GM19438 (cell line): ENCODE data around the gene MLLT6.

ENCODE experiments used
- ATAC-seq: cut with Tn5 transposase; IDR thresholded peaks from one replicate; pipeline ENCODE4 v1.9.1; 2021; ENCODE audit warnings: low read depth; ENCODE audit not compliant: unreplicated experiment

MLLT6 gene

GRCh38 chr17:38706505-38707216 lies 1.6 kb downstream of the MLLT6 start:
- ATAC-seq, result no peak

GRCh38 chr17:38707678-38708351 lies 2.7 kb downstream of the MLLT6 start:
- ATAC-seq, result no peak

DNA sequence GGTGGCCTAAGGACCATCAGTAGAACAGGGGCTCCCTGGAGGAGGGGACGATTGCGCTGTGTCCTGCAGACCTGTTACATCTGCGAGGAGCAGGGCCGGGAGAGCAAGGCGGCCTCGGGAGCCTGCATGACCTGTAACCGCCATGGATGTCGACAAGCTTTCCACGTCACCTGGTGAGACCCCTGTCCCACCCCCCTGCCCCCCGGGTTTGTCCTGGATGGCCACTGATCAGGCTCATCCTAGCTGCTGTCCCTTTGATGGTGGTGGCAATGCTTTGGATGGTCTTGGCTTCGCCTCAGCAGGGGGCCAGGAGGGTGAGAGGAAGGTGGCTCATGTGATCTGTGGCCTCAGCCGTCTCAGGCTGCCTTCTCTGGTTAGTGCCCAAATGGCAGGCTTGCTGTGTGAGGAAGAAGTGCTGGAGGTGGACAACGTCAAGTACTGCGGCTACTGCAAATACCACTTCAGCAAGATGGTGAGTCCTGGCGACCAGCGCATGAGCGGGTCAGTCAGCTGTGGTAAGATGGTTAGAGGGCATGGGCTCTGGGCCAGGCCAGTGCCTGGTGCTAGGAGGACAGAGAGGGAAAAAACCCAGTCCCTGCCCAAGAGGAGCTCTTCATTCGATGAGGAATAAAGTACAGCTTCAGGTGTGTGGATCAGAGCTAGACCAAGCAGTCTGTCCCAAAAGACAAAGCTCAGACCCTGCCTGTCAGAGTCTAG lies 4.2 kb downstream of the MLLT6 start:
- no peak for ATAC-seq

DNA sequence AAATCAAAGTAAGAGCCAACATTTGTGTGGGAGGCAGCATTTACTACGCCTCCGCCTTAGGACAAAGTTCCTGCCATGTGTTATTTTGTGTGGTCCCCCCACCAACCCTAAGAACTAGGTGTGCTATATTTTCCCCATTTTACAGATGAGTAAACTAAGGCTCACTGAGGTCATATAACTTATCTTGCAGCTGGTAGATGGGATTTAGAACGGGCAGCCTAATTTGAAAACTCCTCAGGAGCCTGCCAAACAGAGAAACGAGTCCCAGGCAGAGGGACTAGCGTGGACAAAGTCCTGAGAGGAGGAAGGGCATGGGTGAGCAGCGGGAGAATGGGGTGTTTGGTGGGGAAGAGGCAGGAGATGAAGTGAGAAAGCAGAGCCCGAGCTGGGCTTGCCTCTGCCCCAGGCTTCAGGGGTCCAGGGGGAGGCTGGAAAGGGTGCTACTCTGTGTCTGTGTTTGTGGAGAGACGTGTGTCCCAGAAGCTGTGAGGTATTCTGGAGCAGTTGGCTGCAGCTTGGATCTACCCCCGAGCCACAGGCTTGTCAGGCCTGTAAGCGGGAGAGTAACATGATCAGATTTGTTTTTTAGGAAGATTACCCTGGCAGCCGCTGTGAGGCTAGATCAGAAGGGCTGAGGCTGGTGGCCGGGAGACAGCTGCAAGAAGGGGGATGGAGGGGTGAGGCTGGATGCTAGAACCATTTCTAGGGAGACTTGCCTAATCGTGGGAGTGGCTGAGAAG lies 5.0 kb downstream of the MLLT6 start:
- ATAC-seq, result no peak

DNA sequence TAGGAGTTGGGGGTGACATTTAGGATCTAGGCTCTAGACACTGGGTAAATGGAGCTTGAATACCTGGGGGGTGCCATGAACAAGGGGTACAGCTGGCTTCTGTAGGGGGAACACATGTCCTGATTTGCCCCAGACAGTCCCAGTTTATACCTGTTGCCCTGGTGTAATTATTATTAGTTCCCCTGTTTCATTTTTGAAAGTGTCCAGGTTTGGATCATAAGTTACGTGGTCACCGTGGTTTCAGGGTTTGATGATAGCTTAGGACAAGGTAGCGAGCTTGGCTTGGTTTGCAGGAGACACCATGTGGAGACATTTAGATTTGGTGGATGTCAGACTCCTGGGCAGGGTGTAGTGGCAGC lies 5.5 kb downstream of the MLLT6 start:
- no peak for ATAC-seq

- no peak for ATAC-seq
Observed at GRCh38 chr17:38710985-38711384, 5.9 kb downstream of the MLLT6 start.

DNA sequence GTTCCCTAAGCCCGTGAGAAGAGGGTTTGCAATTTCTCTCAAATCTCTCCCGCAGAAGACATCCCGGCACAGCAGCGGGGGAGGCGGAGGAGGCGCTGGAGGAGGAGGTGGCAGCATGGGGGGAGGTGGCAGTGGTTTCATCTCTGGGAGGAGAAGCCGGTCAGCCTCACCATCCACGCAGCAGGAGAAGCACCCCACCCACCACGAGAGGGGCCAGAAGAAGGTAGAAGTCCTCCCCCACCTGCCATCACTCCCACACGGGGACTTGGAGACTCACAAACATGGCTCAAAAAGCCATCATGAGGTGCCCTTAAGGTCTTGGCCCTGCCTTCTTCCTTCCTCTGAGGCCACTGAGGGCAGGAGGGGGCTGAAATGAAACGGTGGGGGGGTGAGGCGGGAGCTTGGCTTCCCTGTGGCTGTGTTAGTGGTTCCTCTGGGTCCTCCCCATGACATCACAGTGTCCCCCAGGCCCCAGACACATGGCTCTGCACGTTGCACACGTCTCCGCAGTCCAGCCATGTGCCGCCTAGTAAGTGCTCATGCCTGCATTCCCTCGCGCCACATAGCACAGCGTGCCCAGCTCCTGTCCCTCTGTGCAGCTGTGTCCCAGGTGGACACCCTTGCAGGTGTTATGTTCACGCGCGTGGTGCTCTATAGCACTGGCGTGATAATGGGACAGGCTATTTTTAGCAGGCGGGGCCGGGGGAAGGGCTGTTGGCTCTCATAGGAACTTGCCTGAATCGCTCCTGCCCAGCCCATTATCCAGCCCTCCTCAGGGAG lies 6.9 kb downstream of the MLLT6 start:
- no peak for ATAC-seq

DNA sequence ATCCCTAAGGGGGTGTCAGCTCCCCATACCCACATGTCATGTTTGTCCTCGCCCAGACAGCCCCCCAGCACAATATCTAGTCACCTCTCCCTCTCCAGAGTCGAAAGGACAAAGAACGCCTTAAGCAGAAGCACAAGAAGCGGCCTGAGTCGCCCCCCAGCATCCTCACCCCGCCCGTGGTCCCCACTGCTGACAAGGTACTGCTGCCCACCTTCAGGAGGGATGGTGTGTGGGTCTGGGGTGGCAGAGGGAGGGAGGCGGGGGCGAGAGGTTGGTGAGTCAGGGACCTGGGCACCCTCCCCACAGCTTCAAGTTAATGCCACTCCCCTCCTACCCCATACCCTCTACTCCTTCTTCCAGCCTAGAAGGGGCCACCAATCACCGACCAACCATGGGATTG lies 7.5 kb downstream of the MLLT6 start:
- ATAC-seq, result no peak

- ATAC-seq, result no peak
Observed at GRCh38 chr17:38713456-38714075, 8.5 kb downstream of the MLLT6 start.

- no peak for ATAC-seq
Observed at GRCh38 chr17:38715216-38715943, 10.3 kb downstream of the MLLT6 start.

DNA sequence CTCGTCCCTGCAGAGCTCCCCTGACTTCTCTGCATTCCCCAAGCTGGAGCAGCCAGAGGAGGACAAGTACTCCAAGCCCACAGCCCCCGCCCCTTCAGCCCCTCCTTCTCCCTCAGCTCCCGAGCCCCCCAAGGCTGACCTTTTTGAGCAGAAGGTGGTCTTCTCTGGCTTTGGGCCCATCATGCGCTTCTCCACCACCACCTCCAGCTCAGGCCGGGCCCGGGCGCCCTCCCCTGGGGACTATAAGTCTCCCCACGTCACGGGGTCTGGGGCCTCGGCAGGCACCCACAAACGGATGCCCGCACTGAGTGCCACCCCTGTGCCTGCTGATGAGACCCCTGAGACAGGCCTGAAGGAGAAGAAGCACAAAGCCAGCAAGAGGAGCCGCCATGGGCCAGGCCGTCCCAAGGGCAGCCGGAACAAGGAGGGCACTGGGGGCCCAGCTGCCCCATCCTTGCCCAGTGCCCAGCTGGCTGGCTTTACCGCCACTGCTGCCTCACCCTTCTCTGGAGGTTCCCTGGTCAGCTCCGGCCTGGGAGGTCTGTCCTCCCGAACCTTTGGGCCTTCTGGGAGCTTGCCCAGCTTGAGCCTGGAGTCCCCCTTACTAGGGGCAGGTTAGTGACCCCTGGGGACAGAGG lies 11.4 kb downstream of the MLLT6 start:
- ATAC-seq, result no peak

DNA sequence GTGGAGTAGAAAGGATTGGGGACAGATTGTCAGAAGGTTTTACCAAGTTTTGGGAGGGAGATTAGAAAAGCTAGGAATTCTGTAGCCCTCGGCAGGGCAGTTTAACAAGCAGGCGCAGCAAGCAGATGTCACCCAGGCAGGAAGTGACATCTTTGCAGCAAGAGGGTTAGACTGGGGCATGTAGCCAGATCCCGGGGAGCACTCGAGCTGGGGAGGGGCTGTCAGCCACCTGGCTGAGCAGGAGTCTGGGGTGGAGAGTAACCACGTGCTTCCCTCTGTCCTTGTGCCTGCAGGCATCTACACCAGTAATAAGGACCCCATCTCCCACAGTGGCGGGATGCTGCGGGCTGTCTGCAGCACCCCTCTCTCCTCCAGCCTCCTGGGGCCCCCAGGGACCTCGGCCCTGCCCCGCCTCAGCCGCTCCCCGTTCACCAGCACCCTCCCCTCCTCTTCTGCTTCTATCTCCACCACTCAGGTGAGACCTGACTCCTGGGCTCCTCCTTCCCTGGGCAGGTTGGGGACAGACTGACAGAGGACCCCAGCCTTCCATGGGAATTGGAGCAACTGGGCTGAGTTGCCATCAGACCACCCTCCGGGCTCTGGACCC lies 12.2 kb downstream of the MLLT6 start:
- no peak for ATAC-seq

DNA sequence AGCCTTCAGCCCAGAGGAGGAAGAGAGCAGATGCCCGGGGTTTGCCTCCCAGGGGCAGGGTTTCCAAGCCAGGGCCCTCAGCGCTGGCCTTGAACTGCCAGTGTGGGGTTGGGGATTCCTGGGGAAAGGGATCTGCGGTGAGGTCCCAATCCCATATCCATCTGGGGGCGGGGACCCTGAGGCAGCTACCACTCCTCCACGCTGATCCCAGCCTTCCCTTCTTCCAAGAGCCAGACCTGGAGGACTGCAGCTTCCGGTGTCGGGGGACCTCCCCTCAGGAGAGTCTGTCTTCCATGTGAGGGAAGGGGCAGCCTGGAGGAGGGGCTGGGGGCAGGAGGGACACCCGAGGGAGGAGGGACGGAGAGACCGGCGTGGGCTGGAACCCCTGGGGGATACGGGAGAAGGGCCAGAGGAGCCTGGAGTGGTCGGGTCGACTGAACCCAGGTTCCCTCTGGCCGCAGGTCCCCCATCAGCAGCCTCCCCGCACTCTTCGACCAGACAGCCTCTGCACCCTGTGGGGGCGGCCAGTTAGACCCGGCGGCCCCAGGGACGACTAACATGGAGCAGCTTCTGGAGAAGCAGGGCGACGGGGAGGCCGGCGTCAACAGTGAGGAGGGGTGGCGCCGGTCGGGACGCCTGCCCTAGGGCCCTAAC lies 14.3 kb downstream of the MLLT6 start:
- ATAC-seq, result no peak

DNA sequence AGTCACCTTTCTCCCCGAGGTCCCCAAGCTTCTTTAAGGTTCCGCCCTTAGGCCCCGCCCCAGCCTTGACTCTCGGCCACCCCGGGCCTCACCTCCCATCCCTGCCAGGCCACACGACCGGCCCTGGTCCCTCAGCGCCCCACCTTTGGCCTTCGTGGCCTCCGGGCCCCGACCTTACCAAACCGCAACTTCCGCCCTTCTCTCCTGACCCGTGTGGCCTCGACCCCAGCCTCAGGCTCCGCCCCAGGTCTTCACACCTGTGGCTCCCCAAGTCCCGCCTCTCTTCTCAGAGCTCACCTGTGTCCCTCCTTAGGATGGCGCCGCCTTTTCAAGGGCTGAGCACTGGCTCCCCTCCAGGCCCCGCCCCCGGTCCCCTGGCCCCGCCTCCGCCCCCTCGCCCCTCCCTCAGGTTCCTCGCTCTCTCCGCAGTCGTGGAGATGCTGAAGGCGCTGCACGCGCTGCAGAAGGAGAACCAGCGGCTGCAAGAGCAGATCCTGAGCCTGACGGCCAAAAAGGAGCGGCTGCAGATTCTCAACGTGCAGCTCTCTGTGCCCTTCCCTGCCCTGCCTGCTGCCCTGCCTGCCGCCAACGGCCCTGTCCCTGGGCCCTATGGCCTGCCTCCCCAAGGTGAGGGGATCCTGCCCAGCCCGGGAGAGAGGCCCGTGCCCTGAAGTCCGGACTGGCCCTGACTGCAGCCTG lies 15.0 kb downstream of the MLLT6 start:
- no peak for ATAC-seq

DNA sequence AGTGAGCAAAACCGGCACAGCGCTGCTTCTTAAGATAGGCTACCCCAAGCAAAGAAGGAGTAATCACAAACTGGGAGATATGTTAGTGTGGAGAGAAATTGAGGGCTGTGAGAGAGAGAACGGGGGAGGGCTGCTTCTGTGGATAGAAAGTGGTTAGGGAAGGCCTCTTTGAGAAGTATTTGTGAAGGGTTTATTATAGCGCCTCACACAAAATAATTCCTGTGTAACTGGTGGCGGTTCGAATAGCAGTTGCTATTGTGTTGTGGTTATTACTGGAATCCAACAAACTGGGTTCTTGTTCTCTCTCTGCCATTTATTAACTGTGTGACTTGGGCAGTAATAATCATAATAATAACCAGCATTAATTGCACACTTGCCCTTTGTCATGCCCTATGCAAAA lies 15.9 kb downstream of the MLLT6 start:
- no peak for ATAC-seq

GRCh38 chr17:38721802-38722201 lies 16.7 kb downstream of the MLLT6 start:
- no peak for ATAC-seq

DNA sequence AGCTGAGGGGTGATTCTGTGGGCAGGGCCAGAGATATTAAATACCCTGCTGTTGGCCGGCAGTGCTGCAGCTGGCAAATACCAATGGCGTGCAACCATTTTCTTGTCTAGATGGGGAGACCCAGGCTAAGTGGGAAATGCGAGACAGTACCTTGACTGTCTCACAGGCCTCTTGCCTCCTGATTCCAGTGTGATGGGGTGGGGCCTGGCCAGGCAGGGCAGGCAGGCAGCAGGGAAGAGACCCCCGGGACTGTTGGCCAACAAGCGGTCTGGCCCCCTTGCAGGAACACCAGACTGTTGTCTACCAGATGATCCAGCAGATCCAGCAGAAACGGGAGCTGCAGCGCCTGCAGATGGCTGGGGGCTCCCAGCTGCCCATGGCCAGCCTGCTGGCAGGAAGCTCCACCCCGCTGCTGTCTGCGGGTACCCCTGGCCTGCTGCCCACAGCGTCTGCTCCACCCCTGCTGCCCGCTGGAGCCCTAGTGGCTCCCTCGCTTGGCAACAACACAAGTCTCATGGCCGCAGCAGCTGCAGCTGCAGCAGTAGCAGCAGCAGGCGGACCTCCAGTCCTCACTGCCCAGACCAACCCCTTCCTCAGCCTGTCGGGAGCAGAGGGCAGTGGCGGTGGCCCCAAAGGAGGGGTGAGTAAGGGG lies 19.4 kb downstream of the MLLT6 start:
- no peak for ATAC-seq
